ENCODE results near the gene FAM181B.

DNA sequence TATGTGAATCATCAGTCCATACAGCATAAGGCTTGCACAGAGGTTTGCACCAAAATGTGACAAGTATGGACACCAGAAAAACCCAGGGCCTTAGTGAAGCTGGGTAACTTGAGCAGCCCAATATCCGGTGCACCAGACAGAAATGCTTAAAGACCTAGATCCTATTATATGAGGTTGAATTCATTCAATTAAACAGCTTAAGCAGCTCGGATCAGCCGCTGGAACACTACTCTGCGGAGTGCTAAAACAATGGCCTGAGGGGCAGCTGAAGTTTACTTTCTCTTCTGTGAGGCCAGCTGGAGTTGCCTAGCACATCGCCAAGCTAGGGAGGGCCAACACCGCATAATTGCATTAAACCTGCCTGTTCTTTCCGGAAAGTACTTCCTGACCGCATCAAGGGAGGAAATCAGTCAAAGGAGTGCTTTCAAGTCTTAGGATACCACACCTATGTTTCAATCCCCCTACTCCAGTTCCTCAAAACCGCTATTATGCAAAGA, 17.0 kb upstream of the FAM181B start:
- no peak for TF ChIP-seq CTCF (IDR thresholded peaks at IDR 0.05; ENCODE audit: low read depth, low read length)
- TF ChIP-seq EZH2phosphoT487 (IDR thresholded peaks at IDR 0.05; ENCODE audit: low read depth) = no peak
